ENCODE data around the gene SLX4IP.

Gene SLX4IP

DNA sequence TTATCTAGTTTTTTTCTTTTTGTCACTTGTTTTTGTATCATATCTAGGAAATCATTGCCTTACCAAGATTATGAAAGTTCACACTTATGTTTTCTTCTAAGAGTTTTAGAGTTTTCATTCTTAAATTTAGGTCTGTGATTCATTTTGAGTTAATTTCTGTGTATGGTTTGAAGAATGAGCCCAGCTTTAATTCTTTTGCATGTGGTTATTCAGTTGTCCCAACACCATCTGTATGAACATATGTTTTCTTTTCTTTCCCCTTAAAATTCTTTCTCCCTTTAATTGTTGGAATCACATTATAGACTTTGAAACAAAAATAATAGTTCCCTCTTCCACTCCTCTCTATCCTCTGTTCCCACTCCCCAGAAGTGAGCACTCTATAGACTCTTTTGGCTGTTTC lies 85.4 kb downstream of the SLX4IP start:
- no peak for DNase-seq (ENCODE audit: insufficient read length, low spot score)
- no peak for FAIRE-seq
- no peak for TF ChIP-seq POLR2A (IDR thresholded peaks at IDR 0.05; ENCODE audit: low read depth, low read length)

DNA sequence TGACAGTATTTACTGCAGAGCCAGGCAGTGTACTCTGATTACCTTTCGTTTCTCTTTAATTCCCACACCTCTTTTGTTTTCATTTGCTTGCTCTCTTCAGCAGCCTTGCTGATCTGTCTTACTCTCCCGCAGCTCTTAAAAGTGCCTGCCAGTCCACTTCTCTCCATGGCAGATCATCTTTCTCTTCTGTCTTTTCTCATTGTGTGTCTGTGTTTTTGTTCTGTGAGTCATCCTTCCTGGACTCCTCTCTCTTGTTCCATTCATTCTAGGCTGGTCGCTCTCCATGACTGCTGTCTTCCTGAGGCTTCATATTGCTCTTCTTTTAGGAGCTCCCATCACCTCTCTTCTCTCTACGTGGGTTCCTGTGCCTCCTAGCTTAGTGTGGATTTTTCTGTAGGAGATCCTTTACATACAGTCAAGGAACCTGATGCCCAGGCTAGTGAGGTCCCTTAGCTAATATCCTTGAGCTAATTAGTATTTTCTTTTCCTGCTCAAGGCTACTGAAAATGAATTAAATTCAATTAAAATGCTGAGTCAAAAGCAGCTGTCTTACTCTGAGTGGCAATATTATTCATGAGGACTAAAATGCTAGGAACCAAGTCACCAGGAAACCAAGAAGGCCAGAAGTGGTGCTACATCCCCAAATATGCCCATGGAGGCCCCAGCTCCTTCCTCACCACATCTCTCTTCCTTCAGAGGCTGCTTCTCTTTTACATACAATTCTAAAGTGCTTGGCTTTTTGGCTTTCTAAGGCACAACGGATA lies 86.1 kb downstream of the SLX4IP start:
- TF ChIP-seq POLR2A (IDR thresholded peaks at IDR 0.05; ENCODE audit: low read depth, low read length) = no peak
- DNase-seq (ENCODE audit: insufficient read length, low spot score) (peak; percentile 11), FAIRE-seq (peak; percentile 75)

DNA sequence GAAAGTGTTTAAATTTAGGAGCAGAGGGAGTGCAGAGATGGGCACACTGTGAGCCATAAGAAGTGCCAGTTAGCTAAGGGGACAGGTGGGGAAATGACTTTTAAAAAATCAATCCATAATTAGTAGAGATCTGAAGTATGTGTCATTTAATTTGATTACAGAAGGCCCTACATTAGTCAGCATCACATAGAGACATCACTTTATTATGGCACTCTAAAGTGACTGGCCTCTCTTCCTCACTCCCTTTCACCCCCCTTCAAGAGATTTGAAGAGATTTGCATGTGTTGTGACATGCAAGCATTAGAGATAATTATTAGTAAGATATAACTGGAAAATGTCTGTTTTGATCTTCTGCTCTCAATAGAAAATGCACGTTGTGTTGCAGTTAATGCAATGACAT lies 86.7 kb downstream of the SLX4IP start:
- DNase-seq (ENCODE audit: insufficient read length, low spot score) = no peak
- TF ChIP-seq POLR2A (IDR thresholded peaks at IDR 0.05; ENCODE audit: low read depth, low read length) = no peak
- FAIRE-seq = no peak

DNA sequence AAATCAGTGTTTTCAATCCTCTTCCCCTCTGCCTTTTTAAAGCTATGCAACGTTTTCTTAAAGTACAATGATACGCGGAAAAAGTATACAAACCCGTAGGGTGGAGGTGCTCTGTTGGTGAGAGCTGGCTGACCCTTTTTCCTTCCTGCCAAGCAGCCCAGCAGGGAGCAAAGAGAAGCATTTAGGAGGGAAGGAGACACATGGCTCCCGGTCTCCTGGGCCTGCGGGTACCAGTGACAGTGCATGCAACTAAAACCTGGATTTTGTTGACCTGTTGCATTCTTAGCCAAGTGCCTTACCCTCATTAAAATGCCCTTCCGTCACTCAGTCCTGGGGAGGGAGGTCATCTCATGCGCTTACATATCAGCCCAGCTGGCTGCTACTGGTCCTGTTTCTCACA lies 87.2 kb downstream of the SLX4IP start:
- TF ChIP-seq POLR2A (IDR thresholded peaks at IDR 0.05; ENCODE audit: low read depth, low read length) = no peak
- DNase-seq (ENCODE audit: insufficient read length, low spot score) = no peak
- no peak for FAIRE-seq

DNA sequence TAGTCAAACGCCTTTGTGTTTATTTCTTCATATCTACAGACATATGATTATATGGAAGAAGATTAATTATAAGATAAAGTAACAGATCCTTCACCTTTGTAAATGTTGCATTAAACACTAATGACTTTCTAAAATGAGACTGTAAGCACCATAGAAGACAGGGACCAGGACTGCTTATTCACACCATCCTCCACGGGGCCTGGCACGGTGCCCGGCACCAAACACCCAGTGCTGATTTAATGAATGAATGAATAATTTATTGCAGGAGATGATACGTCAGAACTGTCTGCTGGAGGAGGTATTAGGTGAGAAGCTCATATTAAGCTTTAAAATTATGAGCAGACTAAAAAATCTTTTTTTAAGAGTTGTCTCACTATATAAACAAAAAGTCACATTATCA lies 88.3 kb downstream of the SLX4IP start:
- FAIRE-seq (no peak), DNase-seq (ENCODE audit: insufficient read length, low spot score) (no peak)
- no peak for TF ChIP-seq POLR2A (IDR thresholded peaks at IDR 0.05; ENCODE audit: low read depth, low read length)

DNA sequence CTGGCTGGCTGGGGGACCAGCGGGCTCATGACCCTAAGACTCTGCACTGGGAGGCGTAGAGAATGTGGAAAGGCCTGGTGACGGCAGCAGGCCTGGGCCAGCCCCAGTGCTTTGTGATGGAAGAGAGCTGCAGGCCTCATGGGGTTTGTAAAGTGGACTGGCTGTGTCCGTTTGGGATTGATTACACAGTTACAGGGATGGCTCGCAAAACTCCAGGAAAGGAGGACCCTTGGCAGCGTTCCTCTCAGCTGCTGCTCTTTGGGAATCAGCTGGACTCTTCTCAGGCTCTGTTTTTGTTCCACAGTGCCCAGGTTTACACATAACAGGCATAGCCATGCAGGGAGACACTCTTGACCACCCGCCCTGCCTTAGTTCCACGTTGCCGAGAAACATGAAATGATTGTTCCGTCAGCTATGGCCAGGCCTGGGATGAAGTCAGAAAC lies 89.0 kb downstream of the SLX4IP start:
- no peak for TF ChIP-seq POLR2A (IDR thresholded peaks at IDR 0.05; ENCODE audit: low read depth, low read length)
- DNase-seq (ENCODE audit: insufficient read length, low spot score) = no peak
- no peak for FAIRE-seq

DNA sequence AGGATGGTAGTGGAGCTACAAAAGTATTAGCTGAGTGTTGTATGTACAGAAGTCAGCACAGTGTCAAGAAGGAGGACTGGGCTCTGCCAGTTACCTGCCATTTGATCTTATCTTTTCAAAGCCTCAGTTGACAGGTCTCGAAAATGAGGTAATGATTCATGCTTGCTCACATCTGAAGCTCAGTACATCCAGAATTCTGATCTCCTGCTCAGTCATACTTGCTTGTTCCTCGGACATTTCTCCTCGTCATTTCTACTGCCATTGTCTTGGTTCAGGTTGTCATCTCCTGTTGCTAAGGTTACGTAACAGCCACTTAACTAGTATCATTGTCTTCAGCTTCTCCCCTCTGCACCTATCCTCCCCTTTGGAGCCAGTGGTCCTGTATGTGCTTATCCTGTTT lies 89.5 kb downstream of the SLX4IP start:
- DNase-seq (ENCODE audit: insufficient read length, low spot score) = peak; percentile 13
- no peak for FAIRE-seq
- no peak for TF ChIP-seq POLR2A (IDR thresholded peaks at IDR 0.05; ENCODE audit: low read depth, low read length)

DNA sequence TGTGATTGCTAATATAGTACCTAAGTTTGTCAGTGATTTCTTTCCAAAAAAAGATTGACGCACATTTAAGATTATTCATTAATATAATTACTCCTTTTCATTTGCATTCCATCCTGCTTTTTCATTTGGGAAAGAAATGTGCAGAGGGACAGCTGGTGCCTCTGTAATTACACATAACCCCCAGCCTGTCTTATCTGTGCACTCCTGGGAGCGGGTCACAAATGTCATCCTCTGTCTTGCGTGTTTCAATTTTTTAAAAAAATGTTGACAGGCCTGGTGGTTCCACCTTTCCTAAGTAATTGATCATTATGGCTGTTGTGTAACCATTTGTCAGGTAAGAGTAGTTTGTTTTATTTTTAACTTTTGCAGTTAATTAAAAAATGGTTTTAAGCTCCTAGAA lies 92.7 kb downstream of the SLX4IP start:
- no peak for DNase-seq (ENCODE audit: insufficient read length, low spot score)
- no peak for TF ChIP-seq POLR2A (IDR thresholded peaks at IDR 0.05; ENCODE audit: low read depth, low read length)
- no peak for FAIRE-seq

DNA sequence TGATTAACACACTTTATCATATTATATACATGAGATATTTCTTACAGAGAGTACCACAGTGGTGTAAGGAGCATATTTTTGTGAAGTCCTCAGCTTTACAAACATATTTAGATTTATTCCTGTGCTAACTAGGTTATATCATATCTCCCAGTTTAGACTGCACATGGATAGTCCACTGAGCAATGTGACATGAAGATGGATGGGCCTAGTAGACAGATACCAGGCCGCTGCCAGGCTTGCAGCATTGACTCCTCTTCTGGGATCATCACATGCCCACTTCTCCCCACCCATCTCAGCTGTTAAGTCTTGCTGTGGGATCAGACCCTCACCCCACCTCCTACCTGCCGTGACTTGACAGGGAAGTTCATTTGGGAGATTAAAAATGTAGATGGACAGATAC lies 95.8 kb downstream of the SLX4IP start:
- no peak for TF ChIP-seq POLR2A (IDR thresholded peaks at IDR 0.05; ENCODE audit: low read depth, low read length)
- FAIRE-seq (no peak), DNase-seq (ENCODE audit: insufficient read length, low spot score) (no peak)

DNA sequence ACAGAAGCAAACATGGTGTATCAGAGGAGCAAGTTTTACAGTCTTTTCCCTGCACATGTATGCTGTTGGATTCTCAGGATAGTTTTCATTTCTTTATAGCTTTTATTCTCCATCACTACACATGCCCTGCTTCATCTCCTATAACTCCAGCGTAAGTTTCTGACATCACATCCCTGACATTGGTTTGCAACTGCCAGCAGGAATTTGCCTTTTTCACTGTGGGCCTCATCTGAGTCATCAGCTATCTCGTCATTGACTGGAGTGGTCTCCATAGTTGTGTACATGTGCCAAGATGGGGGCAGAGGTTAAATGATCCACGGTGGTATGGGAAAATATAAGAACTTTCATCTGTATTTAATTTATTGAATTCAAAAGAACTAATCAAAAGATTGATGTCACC lies 96.7 kb downstream of the SLX4IP start:
- TF ChIP-seq POLR2A (IDR thresholded peaks at IDR 0.05; ENCODE audit: low read depth, low read length) = no peak
- no peak for FAIRE-seq
- DNase-seq (ENCODE audit: insufficient read length, low spot score) = no peak

DNA sequence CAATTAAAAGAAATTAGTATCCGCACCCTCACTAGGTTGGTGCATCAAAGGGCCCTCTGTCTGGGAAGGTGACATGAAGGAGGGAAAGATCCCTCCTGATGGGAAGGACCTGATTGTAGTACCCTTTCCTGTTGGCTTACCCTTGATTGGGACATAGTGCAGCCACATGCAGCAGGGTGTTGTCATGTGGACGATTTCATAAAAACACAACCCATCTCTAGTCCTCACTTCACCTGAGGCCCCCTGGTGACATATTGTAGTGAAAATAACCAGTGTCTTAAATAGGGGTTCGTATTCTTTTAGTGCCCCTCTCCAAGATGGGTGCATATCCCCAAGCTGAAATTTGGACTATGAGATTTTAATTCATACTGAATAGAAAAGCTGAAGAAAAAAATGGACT lies 97.3 kb downstream of the SLX4IP start:
- DNase-seq (ENCODE audit: insufficient read length, low spot score) (no peak), FAIRE-seq (no peak)
- TF ChIP-seq POLR2A (IDR thresholded peaks at IDR 0.05; ENCODE audit: low read depth, low read length) = no peak

DNA sequence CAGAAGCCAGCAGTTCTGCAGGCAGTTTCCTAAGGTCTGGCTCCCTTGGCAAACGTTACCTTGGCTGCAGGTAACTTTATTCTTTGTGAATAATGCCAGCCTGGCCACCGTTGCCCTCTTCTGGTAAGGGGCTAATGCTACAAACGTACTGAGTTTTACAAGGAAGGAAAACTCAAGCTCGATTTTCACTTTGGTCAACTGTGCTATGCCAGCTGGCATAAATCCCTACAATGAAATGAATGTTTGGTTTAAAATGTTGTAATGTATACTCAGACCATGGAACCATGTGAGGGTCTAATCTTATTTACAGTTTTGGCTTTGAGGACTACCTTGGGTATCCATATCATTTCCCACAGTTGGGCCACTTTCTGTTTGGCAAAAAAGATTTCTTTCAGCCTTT lies 101.4 kb downstream of the SLX4IP start:
- TF ChIP-seq POLR2A (IDR thresholded peaks at IDR 0.05; ENCODE audit: low read depth, low read length) = no peak
- no peak for DNase-seq (ENCODE audit: insufficient read length, low spot score)
- FAIRE-seq = no peak

DNA sequence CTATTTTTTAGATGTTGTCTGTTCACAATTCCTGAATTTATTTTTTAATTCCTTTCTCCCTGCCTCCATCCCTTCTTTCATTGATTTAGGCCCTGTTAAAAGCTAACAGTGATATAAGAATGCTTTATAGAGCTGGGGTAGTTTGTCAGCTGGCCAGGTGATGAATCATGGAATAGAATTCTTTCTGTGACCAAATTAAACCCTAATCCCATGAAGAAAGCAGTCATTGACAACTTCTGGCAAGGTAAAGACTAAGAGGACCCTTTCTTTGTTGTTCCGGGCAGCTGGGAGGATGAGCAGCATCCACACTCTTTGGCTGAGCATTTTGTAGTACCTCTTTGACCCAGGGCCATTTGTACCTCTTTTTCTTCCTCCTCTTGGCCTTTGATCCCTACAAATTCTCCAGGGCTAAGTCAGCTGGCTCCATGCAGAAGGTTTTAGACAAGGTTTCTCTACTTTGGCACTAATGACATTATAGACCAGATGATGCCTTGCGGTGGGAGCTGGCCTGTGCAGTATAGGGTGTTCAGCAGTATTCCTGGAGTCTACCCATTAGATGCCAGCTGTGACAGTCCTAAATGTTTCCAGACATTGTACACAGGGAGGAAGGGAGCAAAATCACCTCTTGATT lies 102.9 kb downstream of the SLX4IP start:
- no peak for FAIRE-seq
- DNase-seq (ENCODE audit: insufficient read length, low spot score) = no peak
- TF ChIP-seq POLR2A (IDR thresholded peaks at IDR 0.05; ENCODE audit: low read depth, low read length) = no peak

DNA sequence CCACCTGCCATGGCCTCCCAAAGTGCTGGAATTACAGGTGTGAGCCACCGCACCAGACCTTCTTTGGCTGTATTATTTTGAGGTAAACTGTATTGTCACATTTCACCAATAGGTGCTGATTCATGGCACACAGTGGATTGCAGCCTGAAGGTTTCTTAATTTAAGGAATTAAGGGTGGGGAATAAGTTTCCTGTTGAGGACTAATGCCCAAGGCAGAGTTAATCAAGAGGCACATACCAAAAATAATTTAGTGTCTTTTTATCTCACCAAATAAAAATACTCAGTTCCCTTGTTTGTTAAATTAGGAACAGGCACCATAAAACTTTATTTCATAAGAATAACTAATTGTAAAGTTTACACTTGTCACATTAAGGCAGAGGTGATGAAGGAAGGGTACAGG lies 103.7 kb downstream of the SLX4IP start:
- FAIRE-seq (no peak), DNase-seq (ENCODE audit: insufficient read length, low spot score) (no peak)
- no peak for TF ChIP-seq POLR2A (IDR thresholded peaks at IDR 0.05; ENCODE audit: low read depth, low read length)

Data from H54 (cell line).